ENCODE results near the gene LDLRAD3.

- no peak for TF ChIP-seq EZH2 (IDR thresholded peaks at IDR 0.05)
- no peak for TF ChIP-seq EZH2phosphoT487 (IDR thresholded peaks at IDR 0.05)
- TF ChIP-seq CTCF (IDR thresholded peaks at IDR 0.05) = no peak
Measured at GRCh38 chr11:35950082-35950481, 6.2 kb downstream of the LDLRAD3 start.
